Measurements from ENCODE around the gene LRP6. TPM values are rescaled to one million over a fixed set of nuclear protein-coding genes. Genes with fewer than 3 reads are reported as not detected.

Gene LRP6
- total RNA-seq, 1 experiment from 2014 or later, result 72.8 TPM

- Mint-ChIP-seq H3K4me1 (no peaks in the 10 kb centered on the region), H3K27ac (no peak overlapping the region)
Observed at GRCh38 chr12:12153596-12153995, 113.2 kb downstream of the LRP6 start.

DNA sequence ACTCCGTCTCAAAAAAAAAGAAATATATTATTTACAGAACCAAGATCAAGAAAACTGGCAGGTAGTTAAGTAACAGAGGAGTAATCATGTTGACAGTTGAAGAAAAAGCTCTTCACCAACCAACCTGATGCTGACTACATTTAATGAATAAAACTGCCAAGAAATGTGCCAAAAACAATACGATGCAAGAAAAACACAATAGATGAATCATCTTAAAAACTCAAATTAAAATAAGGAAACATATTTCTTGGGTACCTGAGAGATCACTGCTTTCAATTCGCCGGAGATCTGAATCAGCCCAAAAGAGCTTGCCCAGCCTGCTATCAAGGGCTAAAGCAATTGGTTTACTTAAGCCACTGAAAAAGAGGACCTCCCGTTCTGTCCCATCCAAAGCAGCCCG lies 119.7 kb downstream of the LRP6 start:
- ChIA-PET POLR2A (no interaction called here), CTCF (no interaction called here)
- Mint-ChIP-seq H3K9me3 (no peaks in the 10 kb centered on the region), H3K36me3 (peaks cover 43% of the 10 kb centered on the region), H3K4me1 (no peaks in the 10 kb centered on the region), H3K27ac (no peak overlapping the region; the same call in 1 of the 2 replicates), H3K4me3 (no peak overlapping the region), H3K27me3 (ENCODE audit: low read depth) (no peaks in the 10 kb centered on the region)
- ATAC-seq, result no peak
- DNase-seq (ENCODE audit: low spot score), result no peak
- TF ChIP-seq ATF2 (CRISPR knock-in tag; IDR thresholded peaks at IDR 0.05; ENCODE audit: borderline replicate concordance, low read depth) (no peak), USF1 (CRISPR knock-in tag; IDR thresholded peaks at IDR 0.05) (no peak), OVOL2 (CRISPR knock-in tag; IDR thresholded peaks at IDR 0.05; ENCODE audit: borderline replicate concordance) (no peak), AFF4 (CRISPR knock-in tag; IDR thresholded peaks at IDR 0.05; ENCODE audit: borderline replicate concordance) (no peak), RORB (CRISPR knock-in tag; IDR thresholded peaks at IDR 0.05) (no peak)
- TF ChIP-seq, protein P1, sequence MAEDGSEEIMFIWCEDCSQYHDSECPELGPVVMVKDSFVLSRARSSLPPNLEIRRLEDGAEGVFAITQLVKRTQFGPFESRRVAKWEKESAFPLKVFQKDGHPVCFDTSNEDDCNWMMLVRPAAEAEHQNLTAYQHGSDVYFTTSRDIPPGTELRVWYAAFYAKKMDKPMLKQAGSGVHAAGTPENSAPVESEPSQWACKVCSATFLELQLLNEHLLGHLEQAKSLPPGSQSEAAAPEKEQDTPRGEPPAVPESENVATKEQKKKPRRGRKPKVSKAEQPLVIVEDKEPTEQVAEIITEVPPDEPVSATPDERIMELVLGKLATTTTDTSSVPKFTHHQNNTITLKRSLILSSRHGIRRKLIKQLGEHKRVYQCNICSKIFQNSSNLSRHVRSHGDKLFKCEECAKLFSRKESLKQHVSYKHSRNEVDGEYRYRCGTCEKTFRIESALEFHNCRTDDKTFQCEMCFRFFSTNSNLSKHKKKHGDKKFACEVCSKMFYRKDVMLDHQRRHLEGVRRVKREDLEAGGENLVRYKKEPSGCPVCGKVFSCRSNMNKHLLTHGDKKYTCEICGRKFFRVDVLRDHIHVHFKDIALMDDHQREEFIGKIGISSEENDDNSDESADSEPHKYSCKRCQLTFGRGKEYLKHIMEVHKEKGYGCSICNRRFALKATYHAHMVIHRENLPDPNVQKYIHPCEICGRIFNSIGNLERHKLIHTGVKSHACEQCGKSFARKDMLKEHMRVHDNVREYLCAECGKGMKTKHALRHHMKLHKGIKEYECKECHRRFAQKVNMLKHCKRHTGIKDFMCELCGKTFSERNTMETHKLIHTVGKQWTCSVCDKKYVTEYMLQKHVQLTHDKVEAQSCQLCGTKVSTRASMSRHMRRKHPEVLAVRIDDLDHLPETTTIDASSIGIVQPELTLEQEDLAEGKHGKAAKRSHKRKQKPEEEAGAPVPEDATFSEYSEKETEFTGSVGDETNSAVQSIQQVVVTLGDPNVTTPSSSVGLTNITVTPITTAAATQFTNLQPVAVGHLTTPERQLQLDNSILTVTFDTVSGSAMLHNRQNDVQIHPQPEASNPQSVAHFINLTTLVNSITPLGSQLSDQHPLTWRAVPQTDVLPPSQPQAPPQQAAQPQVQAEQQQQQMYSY (CRISPR knock-in tag; IDR thresholded peaks at IDR 0.05), result no peak
- TF ChIP-seq, protein P2, sequence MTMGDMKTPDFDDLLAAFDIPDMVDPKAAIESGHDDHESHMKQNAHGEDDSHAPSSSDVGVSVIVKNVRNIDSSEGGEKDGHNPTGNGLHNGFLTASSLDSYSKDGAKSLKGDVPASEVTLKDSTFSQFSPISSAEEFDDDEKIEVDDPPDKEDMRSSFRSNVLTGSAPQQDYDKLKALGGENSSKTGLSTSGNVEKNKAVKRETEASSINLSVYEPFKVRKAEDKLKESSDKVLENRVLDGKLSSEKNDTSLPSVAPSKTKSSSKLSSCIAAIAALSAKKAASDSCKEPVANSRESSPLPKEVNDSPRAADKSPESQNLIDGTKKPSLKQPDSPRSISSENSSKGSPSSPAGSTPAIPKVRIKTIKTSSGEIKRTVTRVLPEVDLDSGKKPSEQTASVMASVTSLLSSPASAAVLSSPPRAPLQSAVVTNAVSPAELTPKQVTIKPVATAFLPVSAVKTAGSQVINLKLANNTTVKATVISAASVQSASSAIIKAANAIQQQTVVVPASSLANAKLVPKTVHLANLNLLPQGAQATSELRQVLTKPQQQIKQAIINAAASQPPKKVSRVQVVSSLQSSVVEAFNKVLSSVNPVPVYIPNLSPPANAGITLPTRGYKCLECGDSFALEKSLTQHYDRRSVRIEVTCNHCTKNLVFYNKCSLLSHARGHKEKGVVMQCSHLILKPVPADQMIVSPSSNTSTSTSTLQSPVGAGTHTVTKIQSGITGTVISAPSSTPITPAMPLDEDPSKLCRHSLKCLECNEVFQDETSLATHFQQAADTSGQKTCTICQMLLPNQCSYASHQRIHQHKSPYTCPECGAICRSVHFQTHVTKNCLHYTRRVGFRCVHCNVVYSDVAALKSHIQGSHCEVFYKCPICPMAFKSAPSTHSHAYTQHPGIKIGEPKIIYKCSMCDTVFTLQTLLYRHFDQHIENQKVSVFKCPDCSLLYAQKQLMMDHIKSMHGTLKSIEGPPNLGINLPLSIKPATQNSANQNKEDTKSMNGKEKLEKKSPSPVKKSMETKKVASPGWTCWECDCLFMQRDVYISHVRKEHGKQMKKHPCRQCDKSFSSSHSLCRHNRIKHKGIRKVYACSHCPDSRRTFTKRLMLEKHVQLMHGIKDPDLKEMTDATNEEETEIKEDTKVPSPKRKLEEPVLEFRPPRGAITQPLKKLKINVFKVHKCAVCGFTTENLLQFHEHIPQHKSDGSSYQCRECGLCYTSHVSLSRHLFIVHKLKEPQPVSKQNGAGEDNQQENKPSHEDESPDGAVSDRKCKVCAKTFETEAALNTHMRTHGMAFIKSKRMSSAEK (CRISPR knock-in tag; IDR thresholded peaks at IDR 0.05; ENCODE audit: borderline replicate concordance), result no peak

More at GRCh38 chr12:12153596-12153995, 113.2 kb downstream of the LRP6 start:
- CTCF ChIA-PET, result interaction anchor here (1.0 kb wide), 1 partner anchor 69 kb away, joined by 5 read pairs; no protein-coding TSS in a partner anchor
- H3K27me3 Mint-ChIP-seq (ENCODE audit: low read depth), result no peaks in the 10 kb centered on the region
- no peak overlapping the region for H3K4me3 Mint-ChIP-seq
- H3K9me3 Mint-ChIP-seq, result no peaks in the 10 kb centered on the region
- no peak for ATAC-seq
- TF ChIP-seq E2F5 (CRISPR knock-in tag; IDR thresholded peaks at IDR 0.05), result no peak
- TF ChIP-seq KAT7 (CRISPR knock-in tag; IDR thresholded peaks at IDR 0.05; ENCODE audit: borderline replicate concordance), result no peak
- TF ChIP-seq, protein P3, sequence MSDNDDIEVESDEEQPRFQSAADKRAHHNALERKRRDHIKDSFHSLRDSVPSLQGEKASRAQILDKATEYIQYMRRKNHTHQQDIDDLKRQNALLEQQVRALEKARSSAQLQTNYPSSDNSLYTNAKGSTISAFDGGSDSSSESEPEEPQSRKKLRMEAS (CRISPR knock-in tag; IDR thresholded peaks at IDR 0.05), result no peak
- TF ChIP-seq, protein P4, sequence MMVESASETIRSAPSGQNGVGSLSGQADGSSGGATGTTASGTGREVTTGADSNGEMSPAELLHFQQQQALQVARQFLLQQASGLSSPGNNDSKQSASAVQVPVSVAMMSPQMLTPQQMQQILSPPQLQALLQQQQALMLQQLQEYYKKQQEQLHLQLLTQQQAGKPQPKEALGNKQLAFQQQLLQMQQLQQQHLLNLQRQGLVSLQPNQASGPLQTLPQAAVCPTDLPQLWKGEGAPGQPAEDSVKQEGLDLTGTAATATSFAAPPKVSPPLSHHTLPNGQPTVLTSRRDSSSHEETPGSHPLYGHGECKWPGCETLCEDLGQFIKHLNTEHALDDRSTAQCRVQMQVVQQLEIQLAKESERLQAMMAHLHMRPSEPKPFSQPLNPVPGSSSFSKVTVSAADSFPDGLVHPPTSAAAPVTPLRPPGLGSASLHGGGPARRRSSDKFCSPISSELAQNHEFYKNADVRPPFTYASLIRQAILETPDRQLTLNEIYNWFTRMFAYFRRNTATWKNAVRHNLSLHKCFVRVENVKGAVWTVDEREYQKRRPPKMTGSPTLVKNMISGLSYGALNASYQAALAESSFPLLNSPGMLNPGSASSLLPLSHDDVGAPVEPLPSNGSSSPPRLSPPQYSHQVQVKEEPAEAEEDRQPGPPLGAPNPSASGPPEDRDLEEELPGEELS (CRISPR knock-in tag; IDR thresholded peaks at IDR 0.05), result no peak
- peaks cover 33% of the 10 kb centered on the region for H3K36me3 Mint-ChIP-seq
- no peak for DNase-seq (ENCODE audit: low spot score)
- POLR2A ChIA-PET, result no interaction called here

Data from WTC11 (cell line).